GM18499 (cell line): Measurements from ENCODE around the gene RBFOX2.
"Not testable (repeated sequence)": the region's sequence is repeated elsewhere in the genome, so short reads cannot be mapped to it uniquely, and the experiment has no call there.

Experiments
- ATAC-seq: cut with Tn5 transposase; IDR thresholded peaks from one replicate; pipeline ENCODE4 v1.9.1; 2021; ENCODE audit warnings: moderate number of reproducible peaks; ENCODE audit not compliant: insufficient read depth, unreplicated experiment

Gene RBFOX2

GRCh38 chr22:35842519-35842913 lies 186.1 kb downstream of the RBFOX2 start:
- no peak for ATAC-seq

GRCh38 chr22:35841907-35842518 lies 186.6 kb downstream of the RBFOX2 start:
- ATAC-seq = no peak

GRCh38 chr22:35840302-35840739 lies 188.3 kb downstream of the RBFOX2 start:
- ATAC-seq = no peak

- ATAC-seq = no peak
These were observed 188.8 kb downstream of the RBFOX2 start for GRCh38 chr22:35839841-35840301.

GRCh38 chr22:35838855-35839576 lies 189.6 kb downstream of the RBFOX2 start:
- no peak for ATAC-seq

GRCh38 chr22:35837101-35837727 lies 191.4 kb downstream of the RBFOX2 start:
- ATAC-seq = no peak

- no peak for ATAC-seq
These were observed 192.5 kb downstream of the RBFOX2 start for GRCh38 chr22:35835998-35836691.

GRCh38 chr22:35835267-35835997 lies 193.2 kb downstream of the RBFOX2 start:
- ATAC-seq = no peak

GRCh38 chr22:35834061-35834460 lies 194.6 kb downstream of the RBFOX2 start:
- no peak for ATAC-seq

- no peak for ATAC-seq
These were observed 198.3 kb downstream of the RBFOX2 start for GRCh38 chr22:35830305-35830704.

GRCh38 chr22:35824256-35824655 lies 204.4 kb downstream of the RBFOX2 start:
- no peak for ATAC-seq

GRCh38 chr22:35821654-35822053 lies 207.0 kb downstream of the RBFOX2 start:
- ATAC-seq = no peak

GRCh38 chr22:35819421-35819820 lies 209.2 kb downstream of the RBFOX2 start:
- no peak for ATAC-seq

GRCh38 chr22:35818897-35819296 lies 209.7 kb downstream of the RBFOX2 start:
- ATAC-seq = no peak

GRCh38 chr22:35812600-35812999 lies 216.0 kb downstream of the RBFOX2 start:
- ATAC-seq = no peak

GRCh38 chr22:35811670-35812069 lies 217.0 kb downstream of the RBFOX2 start:
- no peak for ATAC-seq

GRCh38 chr22:35809816-35810215 lies 218.8 kb downstream of the RBFOX2 start:
- ATAC-seq = no peak

GRCh38 chr22:35808377-35808776 lies 220.2 kb downstream of the RBFOX2 start:
- ATAC-seq = no peak

GRCh38 chr22:35806668-35807067 lies 222.0 kb downstream of the RBFOX2 start:
- ATAC-seq = not testable (repeated sequence)

- no peak for ATAC-seq
These were observed 223.2 kb downstream of the RBFOX2 start for GRCh38 chr22:35805466-35805865.
